GM12864 (cell line): ENCODE measurements around the gene MGAT2.

Experiments used
- DNase-seq: peaks from one replicate; pipeline ENCODE4 v3.0.0-alpha.2; 2011; ENCODE audit warnings: low read depth
- H3K4me3 ChIP-seq: 2 replicates; pipeline ENCODE4 v1.5.1; 2011; ENCODE audit warnings: mild to moderate bottlenecking, low read depth, low read length, control low read depth
- TF ChIP-seq, protein P1 (sequence below): IDR thresholded peaks from 2 replicates; pipeline ENCODE4 v1.5.1; 2011; ENCODE audit warnings: low read depth, mild to moderate bottlenecking, moderate library complexity, low read length, control low read depth, inconsistent platforms; ENCODE audit errors: missing control alignments

Gene MGAT2

DNA sequence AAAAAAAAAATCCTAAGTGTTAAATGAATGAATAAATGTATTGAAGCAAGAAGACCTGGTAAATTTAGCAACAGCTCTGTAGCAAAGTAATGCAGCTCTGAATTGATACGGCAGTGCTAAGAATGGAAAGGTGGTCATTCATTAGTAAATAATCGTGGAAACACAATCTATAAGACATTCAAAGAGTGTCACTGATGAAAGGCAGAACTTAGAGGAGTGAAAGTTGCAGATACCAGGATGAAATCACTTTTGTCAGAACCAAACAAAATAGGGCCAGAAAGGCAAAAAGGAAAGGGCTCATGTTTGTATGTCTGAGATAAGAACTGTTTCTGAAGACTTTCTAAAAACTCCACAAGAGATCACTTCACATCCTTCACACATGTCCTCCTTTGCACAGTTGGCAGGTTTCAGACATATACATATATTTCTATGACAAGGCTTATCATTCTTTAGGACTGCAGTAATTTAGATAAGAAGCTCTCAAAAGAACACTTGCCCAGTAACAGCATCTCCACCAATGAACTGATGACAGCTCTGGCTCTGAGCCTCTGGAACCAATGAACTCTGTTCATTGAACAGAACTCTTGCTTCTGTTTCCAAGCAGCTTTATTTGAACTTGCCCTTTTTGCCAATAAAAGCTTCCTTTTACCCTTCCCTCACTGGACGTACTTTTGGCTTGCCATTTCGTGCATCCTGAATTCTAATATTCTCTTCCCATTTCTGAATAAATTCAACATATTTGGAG is 26.1 kb upstream of the MGAT2 start:
- no peak overlapping the region; the same call in 1 of the 2 replicates for H3K4me3 ChIP-seq
- TF ChIP-seq, protein P1, sequence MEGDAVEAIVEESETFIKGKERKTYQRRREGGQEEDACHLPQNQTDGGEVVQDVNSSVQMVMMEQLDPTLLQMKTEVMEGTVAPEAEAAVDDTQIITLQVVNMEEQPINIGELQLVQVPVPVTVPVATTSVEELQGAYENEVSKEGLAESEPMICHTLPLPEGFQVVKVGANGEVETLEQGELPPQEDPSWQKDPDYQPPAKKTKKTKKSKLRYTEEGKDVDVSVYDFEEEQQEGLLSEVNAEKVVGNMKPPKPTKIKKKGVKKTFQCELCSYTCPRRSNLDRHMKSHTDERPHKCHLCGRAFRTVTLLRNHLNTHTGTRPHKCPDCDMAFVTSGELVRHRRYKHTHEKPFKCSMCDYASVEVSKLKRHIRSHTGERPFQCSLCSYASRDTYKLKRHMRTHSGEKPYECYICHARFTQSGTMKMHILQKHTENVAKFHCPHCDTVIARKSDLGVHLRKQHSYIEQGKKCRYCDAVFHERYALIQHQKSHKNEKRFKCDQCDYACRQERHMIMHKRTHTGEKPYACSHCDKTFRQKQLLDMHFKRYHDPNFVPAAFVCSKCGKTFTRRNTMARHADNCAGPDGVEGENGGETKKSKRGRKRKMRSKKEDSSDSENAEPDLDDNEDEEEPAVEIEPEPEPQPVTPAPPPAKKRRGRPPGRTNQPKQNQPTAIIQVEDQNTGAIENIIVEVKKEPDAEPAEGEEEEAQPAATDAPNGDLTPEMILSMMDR: no peak
- DNase-seq: peak; percentile 72

DNA sequence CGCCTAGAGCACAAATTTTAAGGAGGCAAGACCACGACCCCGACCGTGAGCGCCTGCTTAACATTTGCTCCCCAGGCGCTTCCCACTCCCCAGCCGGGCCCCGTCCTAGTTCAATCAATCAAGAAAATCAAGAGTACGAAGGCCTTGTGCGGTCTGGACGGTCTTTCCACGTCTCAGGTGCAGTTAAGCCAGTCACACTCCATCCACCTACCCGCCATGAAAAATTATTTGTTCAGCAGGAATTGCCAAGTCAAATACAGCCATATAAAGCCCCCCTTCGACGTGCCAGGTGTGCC is 22.5 kb upstream of the MGAT2 start:
- TF ChIP-seq, protein P1: no peak
- no peak for DNase-seq

DNA sequence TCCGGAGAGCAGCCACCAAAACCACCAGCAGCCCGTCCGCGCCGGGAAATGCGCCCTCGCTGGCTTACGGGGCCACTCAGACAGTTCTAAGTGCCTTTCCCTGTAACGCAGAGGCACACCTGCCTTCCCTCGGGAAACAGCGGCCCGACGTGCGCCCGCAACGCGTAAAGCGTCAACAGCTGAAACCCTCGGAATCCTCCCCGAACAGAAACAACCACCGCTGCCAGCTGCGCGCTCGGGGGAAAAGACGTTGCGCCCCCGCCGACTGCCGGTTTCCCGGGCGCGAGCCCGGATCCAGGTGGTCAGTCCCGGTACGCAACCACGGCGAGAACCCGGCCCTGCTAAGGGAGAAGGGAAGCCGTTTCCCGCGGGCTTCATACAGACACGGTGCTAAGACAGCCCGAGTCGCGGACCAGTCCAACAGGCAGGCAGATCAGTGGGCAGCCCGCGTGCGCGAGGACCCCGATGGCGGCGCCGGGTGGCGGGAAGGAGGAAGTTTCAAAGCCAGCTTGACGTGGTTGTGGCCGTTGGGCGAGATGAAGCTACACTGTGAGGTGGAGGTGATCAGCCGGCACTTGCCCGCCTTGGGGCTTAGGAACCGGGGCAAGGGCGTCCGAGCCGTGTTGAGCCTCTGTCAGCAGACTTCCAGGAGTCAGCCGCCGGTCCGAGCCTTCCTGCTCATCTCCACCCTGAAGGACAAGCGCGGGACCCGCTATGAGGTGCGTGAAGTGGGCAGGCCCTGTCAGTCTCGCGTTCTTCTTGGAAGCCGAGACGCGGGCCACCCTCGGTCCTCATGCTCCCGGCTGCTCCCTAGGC is 21.9 kb upstream of the MGAT2 start, which contains the start of gene LRR1:
Gene LRR1, plus strand, starts transcription at position 456 of the 816 bp plus-strand sequence. Its CDS starts 81 bp downstream, at position 537.
- TF ChIP-seq, protein P1: no peak
- peak within 1 kb of the TSS; percentile 92 for H3K4me3 ChIP-seq
- no peak for DNase-seq

More for the DNA sequence above, 22.5 kb upstream of the MGAT2 start:
- H3K4me3 ChIP-seq: peak overlapping the region; percentile 92

DNA sequence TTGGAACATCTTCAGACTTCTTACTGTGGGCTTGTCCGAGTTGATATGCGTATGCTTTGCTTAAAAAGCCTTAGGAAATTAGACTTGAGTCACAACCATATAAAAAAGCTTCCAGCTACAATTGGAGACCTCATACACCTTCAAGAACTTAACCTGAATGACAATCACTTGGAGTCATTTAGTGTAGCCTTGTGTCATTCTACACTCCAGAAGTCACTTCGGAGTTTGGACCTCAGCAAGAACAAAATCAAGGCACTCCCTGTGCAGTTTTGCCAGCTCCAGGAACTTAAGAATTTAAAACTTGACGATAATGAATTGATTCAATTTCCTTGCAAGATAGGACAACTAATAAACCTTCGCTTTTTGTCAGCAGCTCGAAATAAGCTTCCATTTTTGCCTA is 13.0 kb upstream of the MGAT2 start:
- no peak for DNase-seq
- no peak overlapping the region for H3K4me3 ChIP-seq
- TF ChIP-seq, protein P1: no peak

DNA sequence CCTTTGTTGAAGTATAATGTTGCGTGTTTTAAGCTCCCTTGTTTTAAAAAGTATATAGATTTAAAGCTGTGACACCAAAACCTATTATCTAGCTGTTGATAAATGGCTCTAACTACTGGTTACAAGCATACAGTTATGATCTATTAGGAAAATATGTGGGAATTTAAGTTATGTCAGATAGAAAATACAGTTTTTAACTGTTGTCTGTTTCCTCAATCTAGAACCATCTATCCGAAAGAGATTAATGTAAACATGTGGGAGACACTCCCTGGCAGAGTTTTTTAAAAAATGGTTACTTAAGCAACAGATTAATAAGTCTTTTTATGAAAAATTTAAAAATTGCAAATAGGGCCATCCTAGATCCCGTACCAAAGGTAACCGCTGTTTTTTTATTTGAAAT is 8.3 kb upstream of the MGAT2 start:
- H3K4me3 ChIP-seq: no peak overlapping the region
- no peak for DNase-seq
- TF ChIP-seq, protein P1: no peak

DNA sequence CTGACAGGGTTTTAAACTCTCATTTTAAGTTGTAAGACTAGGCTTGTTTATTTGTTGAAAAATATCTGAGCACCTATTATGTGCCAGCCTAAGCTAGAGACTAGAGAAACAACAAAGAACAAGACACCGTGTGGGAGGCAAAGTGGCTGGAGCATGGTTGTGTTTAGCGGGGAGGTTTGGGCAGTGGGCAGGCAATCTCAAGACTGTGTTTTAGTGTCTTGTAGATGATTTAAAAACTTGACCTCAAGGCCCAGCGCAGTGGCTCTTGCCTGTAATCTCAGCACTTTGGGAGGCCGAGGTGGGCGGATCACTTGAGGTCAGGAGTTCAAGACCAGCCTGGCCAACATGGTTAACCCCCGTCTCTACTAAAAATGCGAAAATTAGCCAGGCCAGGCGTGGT is 7.9 kb upstream of the MGAT2 start:
- H3K4me3 ChIP-seq: no peak overlapping the region
- no peak for DNase-seq
- TF ChIP-seq, protein P1: no peak
